H1 (cell line): ENCODE results near the gene ARID1B. TPM values are rescaled to one million over a fixed set of nuclear protein-coding genes. Genes with fewer than 3 reads are reported as not detected.

Experiments
- CTCF ChIA-PET: fragments of 300-600 bp; sonication (Branson Sonifier 250); formaldehyde crosslinking; loops from one replicate; lab custom pipeline; 2021; ENCODE audit not compliant: partially characterized antibody; lab: Charles Lee
- POLR2A ChIA-PET: fragments of 300-600 bp; sonication (Branson Sonifier 250); formaldehyde crosslinking; loops from one replicate; lab custom pipeline; 2021; ENCODE audit warnings: inconsistent platforms; ENCODE audit not compliant: partially characterized antibody; lab: Charles Lee
- DNase-seq, 2 experiments: peaks; one replicate each; pipeline versions ENCODE4 v3.0.0 to v3.0.0-alpha.2; 2010 to 2022; ENCODE audit warnings: low spot score in 2 of 2, low read depth in 1 of 2, mixed read lengths in 1 of 2
- FAIRE-seq: peaks from 2 replicates; lab custom pipeline; 2011; peaks lifted over from hg19 to GRCh38; lab: Jason Lieb, UNC
- H2AFZ ChIP-seq: 2 replicates; pipeline ENCODE4 v1.8.1; 2012; ENCODE audit warnings: low read length, inconsistent platforms
- H2AK5ac ChIP-seq: 2 replicates; pipeline ENCODE4 v1.6.1; 2013; ENCODE audit warnings: low read depth, low read length
- H2BK120ac ChIP-seq: replicated peaks from 2 replicates; pipeline ENCODE3; 2013; ENCODE audit warnings: low read depth, low read length, inconsistent platforms
- H2BK12ac ChIP-seq: 2 replicates; pipeline ENCODE4 v1.6.1; 2013; ENCODE audit warnings: low read depth, low read length
- H2BK15ac ChIP-seq: 2 replicates; pipeline ENCODE4 v1.6.1; 2013; ENCODE audit warnings: low read length
- H2BK20ac ChIP-seq: 2 replicates; pipeline ENCODE4 v1.6.1; 2013; ENCODE audit warnings: low read length
- H2BK5ac ChIP-seq: 2 replicates; pipeline ENCODE4 v1.6.1; 2013; ENCODE audit warnings: low read depth, low read length
- H3K14ac ChIP-seq: 2 replicates; pipeline ENCODE4 v1.6.1; 2013; ENCODE audit warnings: inconsistent platforms; ENCODE audit not compliant: insufficient read length
- H3K18ac ChIP-seq: 2 replicates; pipeline ENCODE4 v1.6.1; 2013; ENCODE audit warnings: low read length; ENCODE audit errors: extremely low read depth
- H3K23ac ChIP-seq: 2 replicates; pipeline ENCODE4 v1.6.1; 2013; ENCODE audit warnings: inconsistent platforms; ENCODE audit not compliant: insufficient read length
- H3K23me2 ChIP-seq: 2 replicates; pipeline ENCODE4 v1.6.1; 2013; ENCODE audit warnings: low read depth, low read length
- H3K27ac ChIP-seq: 2 replicates; pipeline ENCODE4 v1.6.1; 2011; ENCODE audit warnings: low read depth, low read length, inconsistent platforms
- H3K27me3 ChIP-seq, 4 experiments: replicated peaks in 1 of 4; 1 replicate in 1 of 4; 2 replicates in 3 of 4; pipeline versions ENCODE4 v1.6.1 to v1.8.1; 2011 to 2013; ENCODE audit warnings: low read length in 3 of 4, mild to moderate bottlenecking in 3 of 4, inconsistent platforms in 2 of 4, mixed read lengths in 2 of 4, moderate library complexity in 1 of 4; ENCODE audit not compliant: control insufficient read depth in 3 of 4, insufficient read depth in 3 of 4; ENCODE audit errors: extremely low read depth in 1 of 4
- H3K36me3 ChIP-seq, 4 experiments: 2 replicates each; pipeline versions ENCODE4 v1.6.1 to v1.8.1; 2011 to 2013; ENCODE audit warnings: mild to moderate bottlenecking in 4 of 4, low read length in 3 of 4, moderate library complexity in 2 of 4, control low read depth in 1 of 4, inconsistent platforms in 1 of 4; ENCODE audit not compliant: insufficient read depth in 4 of 4, control insufficient read depth in 2 of 4
- H3K4ac ChIP-seq: replicated peaks from 2 replicates; pipeline ENCODE3; 2013; ENCODE audit warnings: low read length, low read depth, mixed read lengths, inconsistent platforms; ENCODE audit not compliant: insufficient read length
- H3K4me1 ChIP-seq, 4 experiments: replicated peaks in 1 of 4; 1 replicate in 1 of 4; 2 replicates in 3 of 4; pipeline versions ENCODE4 v1.6.1 to v1.8.1; 2011 to 2013; ENCODE audit warnings: low read length in 3 of 4, inconsistent platforms in 2 of 4, mixed read lengths in 1 of 4; ENCODE audit not compliant: insufficient read depth in 4 of 4, control insufficient read depth in 3 of 4
- H3K4me2 ChIP-seq, 2 experiments: 2 replicates each; pipeline versions ENCODE4 v1.6.1 to v1.8.1; 2011 to 2013; ENCODE audit warnings: low read depth in 2 of 2, low read length in 2 of 2, control low read depth in 1 of 2, inconsistent platforms in 1 of 2, mild to moderate bottlenecking in 1 of 2; ENCODE audit not compliant: insufficient read depth in 1 of 2
- H3K4me3 ChIP-seq, 4 experiments: fragments of 200-600, 300-600 bp in 1 of 4; sonication (generic), shearing (Covaris generic), sonication (Bioruptor Twin) in 1 of 4; 2 replicates each; pipeline versions ENCODE4 v1.5.1 to v1.8.1; 2011 to 2016; ENCODE audit warnings: low read length in 4 of 4, low read depth in 3 of 4, control low read depth in 2 of 4, inconsistent platforms in 2 of 4, mild to moderate bottlenecking in 2 of 4, mixed read lengths in 1 of 4, moderate library complexity in 1 of 4; ENCODE audit not compliant: insufficient read depth in 2 of 4; ENCODE audit errors: extremely low read depth in 1 of 4
- H3K56ac ChIP-seq: replicated peaks from 2 replicates; pipeline ENCODE3; 2013; ENCODE audit warnings: low read depth, mild to moderate bottlenecking, mixed read lengths, low read length, inconsistent platforms; ENCODE audit not compliant: insufficient read length
- H3K79me1 ChIP-seq: 2 replicates; pipeline ENCODE4 v1.6.1; 2013; ENCODE audit warnings: low read depth, low read length, control low read depth
- H3K79me2 ChIP-seq, 2 experiments: 2 replicates each; pipeline versions ENCODE4 v1.6.1 to v1.8.1; 2012 to 2013; ENCODE audit warnings: low read length in 2 of 2, mild to moderate bottlenecking in 2 of 2, inconsistent platforms in 1 of 2; ENCODE audit not compliant: insufficient read depth in 2 of 2, control insufficient read depth in 1 of 2
- H3K9ac ChIP-seq, 4 experiments: replicated peaks in 1 of 4; 1 replicate in 1 of 4; 2 replicates in 3 of 4; pipeline versions ENCODE4 v1.6.1 to v1.8.1; 2011 to 2013; ENCODE audit warnings: low read depth in 3 of 4, low read length in 3 of 4, control low read depth in 2 of 4, mild to moderate bottlenecking in 2 of 4, moderate library complexity in 2 of 4, inconsistent platforms in 1 of 4; ENCODE audit errors: extremely low read depth in 1 of 4
- H3K9me3 ChIP-seq, 2 experiments: 2 replicates each; pipeline versions ENCODE4 v1.6.1 to v1.8.1; 2012 to 2013; ENCODE audit warnings: mild to moderate bottlenecking in 2 of 2, moderate library complexity in 2 of 2, control low read depth in 1 of 2, inconsistent platforms in 1 of 2, low read depth in 1 of 2, low read length in 1 of 2, mixed read lengths in 1 of 2; ENCODE audit not compliant: insufficient read depth in 2 of 2
- H4K20me1 ChIP-seq, 2 experiments: replicated peaks in 1 of 2; 2 replicates each; pipeline versions ENCODE3 to v1.8.1; 2011 to 2013; ENCODE audit warnings: inconsistent platforms in 2 of 2, low read length in 2 of 2, mild to moderate bottlenecking in 1 of 2; ENCODE audit not compliant: insufficient read depth in 2 of 2, control insufficient read depth in 1 of 2
- H4K5ac ChIP-seq: 2 replicates; pipeline ENCODE4 v1.6.1; 2013; ENCODE audit warnings: low read length, low read depth, mixed read lengths, inconsistent platforms; ENCODE audit not compliant: insufficient read length
- H4K8ac ChIP-seq: 2 replicates; pipeline ENCODE4 v1.8.0; 2013; ENCODE audit warnings: mild to moderate bottlenecking, moderate library complexity, low read length, inconsistent platforms; ENCODE audit not compliant: insufficient read depth; ENCODE audit errors: extremely low read depth
- H4K91ac ChIP-seq: replicated peaks from 2 replicates; pipeline ENCODE3; 2013; ENCODE audit warnings: low read length, mixed read lengths, inconsistent platforms; ENCODE audit not compliant: insufficient read length
- CTBP2 ChIP-seq: IDR thresholded peaks from 2 replicates; pipeline ENCODE4 v1.7.0; 2011; ENCODE audit warnings: borderline replicate concordance, mild to moderate bottlenecking, moderate library complexity, mixed read lengths, low read length; ENCODE audit not compliant: insufficient read depth, insufficient read length
- EP300 ChIP-seq, 2 experiments: IDR thresholded peaks; 1 replicate in 1 of 2; 2 replicates in 1 of 2; pipeline ENCODE4 v1.6.1; 2011 to 2012; ENCODE audit warnings: low read depth in 2 of 2, low read length in 2 of 2, mild to moderate bottlenecking in 2 of 2, borderline replicate concordance in 1 of 2, inconsistent platforms in 1 of 2, moderate library complexity in 1 of 2
- EZH2 ChIP-seq: fragments of 200-600 bp; sonication (generic); IDR thresholded peaks from 2 replicates; pipeline ENCODE4 v1.7.1; 2012; ENCODE audit warnings: low read depth, mild to moderate bottlenecking, moderate library complexity, low read length, inconsistent platforms; ENCODE audit not compliant: severe bottlenecking
- JUN ChIP-seq: IDR thresholded peaks from 2 replicates; pipeline ENCODE4 v1.6.1; 2011; ENCODE audit warnings: low read depth, mild to moderate bottlenecking, improper control_type of control experiment, low read length
- JUND ChIP-seq: IDR thresholded peaks from 2 replicates; pipeline ENCODE4 v1.6.1; 2011; ENCODE audit warnings: mild to moderate bottlenecking, improper control_type of control experiment, low read length
- KDM1A ChIP-seq: fragments of 200-600, 300-600 bp; sonication (generic); IDR thresholded peaks from 2 replicates; pipeline ENCODE4 v1.7.1; 2016; ENCODE audit warnings: mild to moderate bottlenecking, low read length, borderline replicate concordance
- RAD21 ChIP-seq, 2 experiments: IDR thresholded peaks in 1 of 2; conservative IDR thresholded peaks in 1 of 2; 2 replicates each; pipeline ENCODE4 v1.6.1; 2011; ENCODE audit warnings: low read depth in 2 of 2, low read length in 2 of 2, improper control_type of control experiment in 1 of 2, inconsistent platforms in 1 of 2, mild to moderate bottlenecking in 1 of 2, moderate library complexity in 1 of 2
- RFX5 ChIP-seq: IDR thresholded peaks from 2 replicates; pipeline ENCODE4 v1.6.1; 2011; ENCODE audit warnings: low read depth, low read length, improper control_type of control experiment, borderline replicate concordance
- SIRT6 ChIP-seq: IDR thresholded peaks from one replicate; pipeline ENCODE4 v1.7.1; 2012; ENCODE audit warnings: low read length, inconsistent platforms
- SP1 ChIP-seq: IDR thresholded peaks from 2 replicates; pipeline ENCODE4 v1.6.1; 2011; ENCODE audit warnings: low read depth, low read length
- SP4 ChIP-seq: IDR thresholded peaks from 2 replicates; pipeline ENCODE4 v1.6.1; 2012; ENCODE audit warnings: low read length, inconsistent platforms
- WGBS, 2 experiments: shearing (Covaris generic) in 1 of 2; methylation state at CpG; one replicate each; pipeline versions ENCODE4 v1.1.6 to v1.1.7; 2013 to 2015; ENCODE audit warnings: low lambda C conversion rate in 2 of 2, mixed read lengths in 2 of 2, inconsistent platforms in 1 of 2, low coverage in 1 of 2, missing lambda C conversion rate in 1 of 2; ENCODE audit not compliant: insufficient replicate concordance in 2 of 2, insufficient coverage in 1 of 2, insufficient read length in 1 of 2; ENCODE audit errors: extremely low coverage in 1 of 2, missing lambda C conversion rate in 1 of 2; 5-methylcytosine and 5-hydroxymethylcytosine counted together
- polyA plus RNA-seq, 7 experiments: library from polyadenylated mRNA; depleted of rRNA in 3 of 7; stranded (reverse) in 5 of 7; unstranded in 2 of 7; fragments of >200 nt in 5 of 7; fragments of 200-250 nt in 2 of 7; gene quantifications; 1 replicate in 5 of 7; 2 replicates in 1 of 7; 4 replicates in 1 of 7; pipeline versions ENCODE4 v1.2.1 to v1.2.3, GENCODE V29; 2011 to 2013; ENCODE audit warnings: missing spikeins in 2 of 7, mixed read lengths in 2 of 7
- total RNA-seq: library from RNA; stranded (reverse); fragmentation: NEBNext Ultra II Directional; extraction: Animal tissue kit (Norgen Biotek cat#: 25700); gene quantifications from 2 replicates; pipeline ENCODE4 v1.2.1, GENCODE V29; 2021

Gene ARID1B
- total and polyA plus RNA-seq, 2 of the 8 experiments (the other 6 are each of a cell fraction or from before 2014, with no cell fraction given) = 24.3 to 70.3 TPM

- Histone ChIP-seq H3K79me2 (no peaks in the 10 kb centered on the region), H2AFZ (no peak overlapping the region), H4K5ac (no peak overlapping the region), H2AK5ac (no peak overlapping the region; the same call in 1 of the 2 replicates), H3K14ac (no peak overlapping the region), H3K23me2 (peaks cover 2% of the 10 kb centered on the region), H3K4ac (no peak overlapping the region), H3K79me1 (no peaks in the 10 kb centered on the region; the same call in 1 of the 2 replicates), H4K91ac (no peak overlapping the region), H4K20me1 (peaks cover 0 to 6% of the 10 kb centered on the region in 2 experiments), H3K27me3 (no peaks in the 10 kb centered on the region), H3K4me3 (no peak overlapping the region), H2BK20ac (no peak overlapping the region), H3K23ac (no peak overlapping the region), H3K9me3 (no peaks in the 10 kb centered on the region), H2BK120ac (no peak overlapping the region), H4K8ac (peak overlapping the region; percentile 30; the same call in 1 of the 2 replicates), H2BK15ac (no peak overlapping the region), H3K56ac (no peak overlapping the region), H2BK5ac (peak overlapping the region; percentile 40), H3K18ac (no peak overlapping the region), H3K4me2 (no peak overlapping the region), H3K4me1 (peaks cover 5 to 17% (median 13%) of the 10 kb centered on the region in 4 experiments), H3K9ac (no peak overlapping the region), H3K27ac (no peak overlapping the region), H3K36me3 (peaks cover 0 to 18% (median 9%) of the 10 kb centered on the region in 4 experiments; a peak in 5 of 8 replicates), H2BK12ac (peak overlapping the region; percentile 88; the same call in 1 of the 2 replicates)
- DNase-seq (no peak), FAIRE-seq (no peak)
- CTCF ChIA-PET = interaction anchor here (1.0 kb wide), 1 partner anchor 11 kb away, joined by 3 read pairs; no protein-coding TSS in a partner anchor
- POLR2A ChIA-PET = interaction anchor here (1.1 kb wide), 1 partner anchor 21 kb away, joined by 3 read pairs; no protein-coding TSS in a partner anchor
- TF ChIP-seq SIRT6 (no peak), RAD21 (IDR thresholded peaks at IDR 0.05 in 1 of 2, conservative IDR thresholded peaks at IDR 0.05 in 1 of 2; ENCODE audit: low read depth in 2 of 2, low read length in 2 of 2) (no peak), EZH2 (no peak), JUN (no peak), EP300 (IDR thresholded peaks at IDR 0.05; ENCODE audit: borderline replicate concordance in 1 of 2, low read depth in 2 of 2, low read length in 2 of 2) (no peak), SP4 (no peak), JUND (no peak), RFX5 (no peak), KDM1A (no peak), CTBP2 (no peak), SP1 (no peak)
- 92% methylated on average over 25 of the region's 25 CpGs; no CpG with 5 or more reads in 1 of the 2 experiments for WGBS, 2 experiments
Observed at GRCh38 chr6:157148391-157149323, 371.5 kb downstream of the ARID1B start.
